HG02642 (cell line): Measurements from ENCODE around the gene EML4.
"Not testable (repeated sequence)": the region's sequence is repeated elsewhere in the genome, so short reads cannot be mapped to it uniquely, and the experiment has no call there.

ENCODE experiments used
- ATAC-seq: cut with Tn5 transposase; IDR thresholded peaks from one replicate; pipeline ENCODE4 v1.9.1; 2021; ENCODE audit warnings: mild to moderate bottlenecking; ENCODE audit not compliant: unreplicated experiment, poor library complexity

The EML4 gene

DNA sequence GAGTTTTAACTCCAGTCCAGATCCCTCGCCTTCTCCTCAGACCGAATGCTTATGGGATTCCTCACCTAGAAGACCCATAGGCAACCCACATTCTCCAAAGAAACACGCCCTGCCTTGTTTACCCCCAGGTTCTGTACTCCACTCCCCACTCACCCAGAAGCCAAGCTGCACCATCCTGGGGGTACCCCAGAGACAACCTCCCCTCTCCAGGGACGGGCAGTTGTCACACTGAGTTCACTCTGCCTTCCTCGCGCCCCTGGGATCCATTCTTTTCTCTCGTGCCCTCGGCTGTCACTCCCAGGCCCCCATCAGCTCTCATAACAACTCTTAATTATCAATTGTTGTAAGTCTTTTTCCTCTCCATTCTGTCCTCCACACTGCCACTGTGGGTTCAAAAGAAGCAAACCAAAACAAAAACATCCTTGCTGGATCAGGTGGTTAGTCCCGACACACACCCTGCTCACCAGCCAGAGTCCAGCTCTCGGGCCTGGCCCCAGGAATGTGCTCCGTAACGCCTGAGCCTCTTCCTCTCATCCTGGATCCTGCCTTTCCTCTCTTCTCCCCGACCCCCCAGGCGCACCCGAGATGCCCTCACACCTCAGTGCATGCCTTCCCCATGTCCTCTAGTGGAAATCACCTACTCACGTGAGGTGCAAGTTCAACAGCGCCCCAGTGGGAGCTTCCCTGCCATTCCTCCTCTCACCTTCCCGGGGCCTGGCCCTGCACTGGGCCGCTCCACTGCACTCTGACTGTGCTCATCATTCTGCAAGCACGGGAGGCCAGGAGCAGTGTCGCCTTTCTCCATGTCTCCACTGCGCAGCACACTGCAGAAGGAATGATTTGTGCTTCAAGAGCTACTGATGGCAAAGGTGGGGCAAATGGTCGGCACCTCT lies 171.1 kb downstream of the EML4 start:
- ATAC-seq, result no peak

DNA sequence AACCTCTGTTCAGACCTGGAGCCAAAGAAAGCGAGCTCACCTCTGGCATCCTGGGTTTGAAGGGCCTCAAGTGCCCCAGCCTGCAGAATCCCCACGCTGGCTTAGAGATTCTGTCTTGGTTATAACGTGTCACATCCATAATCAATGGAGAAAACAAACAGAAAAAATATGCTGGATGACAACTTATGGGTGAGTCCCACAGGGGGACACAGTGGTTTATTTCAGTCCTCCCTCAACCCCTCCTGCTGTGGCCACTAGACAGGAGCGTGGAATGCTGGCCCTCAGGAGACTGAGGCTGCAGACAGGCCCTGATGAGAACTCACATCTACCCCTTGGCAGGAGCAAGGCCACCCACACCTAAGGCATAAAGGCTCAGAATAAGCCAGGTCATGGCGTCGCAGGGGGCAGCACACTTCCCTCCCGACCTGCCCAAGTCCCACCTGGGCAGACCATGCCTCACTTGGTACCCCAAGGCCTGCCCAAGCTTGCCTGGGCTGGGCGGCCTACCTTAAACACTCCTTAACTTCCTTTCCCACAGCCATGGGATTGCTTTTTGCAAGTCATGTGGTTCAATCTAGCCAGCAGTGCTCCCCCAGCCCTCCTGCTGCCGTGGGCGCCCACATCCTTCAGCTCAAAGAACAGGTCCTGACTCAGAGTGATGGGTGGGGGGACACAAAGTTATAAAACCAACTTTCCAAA lies 171.9 kb downstream of the EML4 start:
- no peak for ATAC-seq

DNA sequence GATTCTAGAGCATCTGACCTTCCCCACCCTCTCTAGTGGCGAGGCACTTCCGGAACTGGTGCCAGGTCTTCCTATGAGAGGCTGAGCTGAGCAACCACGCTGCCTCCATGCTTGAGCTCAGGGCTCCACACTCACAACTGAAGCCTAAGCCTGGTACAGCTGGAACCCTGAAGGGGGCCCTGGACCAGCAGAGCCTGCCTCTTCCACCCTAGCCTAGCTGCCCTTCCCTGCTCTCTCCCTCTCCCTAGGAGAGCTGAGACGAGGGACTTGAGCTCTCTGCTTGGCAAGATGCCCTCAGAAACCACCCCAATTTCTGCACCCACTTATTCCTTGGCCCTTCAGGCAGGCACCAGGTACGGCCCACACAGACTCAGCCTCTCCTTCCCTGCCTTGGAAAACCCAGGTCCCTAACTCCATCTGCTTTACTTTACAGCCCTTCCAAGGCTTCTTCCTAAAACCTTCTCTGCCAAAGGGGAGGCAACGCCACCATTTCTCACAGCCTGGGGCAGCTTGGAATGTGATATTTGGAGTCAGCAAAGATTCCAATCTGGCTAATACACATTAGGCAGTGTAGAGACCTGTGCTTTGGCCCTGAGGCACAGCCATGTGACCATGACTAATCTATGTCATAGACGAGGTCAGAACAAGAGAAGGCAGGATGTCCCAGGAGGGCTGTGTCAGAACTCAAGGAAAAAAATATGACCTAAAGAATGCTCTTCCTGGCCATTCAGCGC lies 173.1 kb downstream of the EML4 start:
- ATAC-seq, result peak; percentile 58

DNA sequence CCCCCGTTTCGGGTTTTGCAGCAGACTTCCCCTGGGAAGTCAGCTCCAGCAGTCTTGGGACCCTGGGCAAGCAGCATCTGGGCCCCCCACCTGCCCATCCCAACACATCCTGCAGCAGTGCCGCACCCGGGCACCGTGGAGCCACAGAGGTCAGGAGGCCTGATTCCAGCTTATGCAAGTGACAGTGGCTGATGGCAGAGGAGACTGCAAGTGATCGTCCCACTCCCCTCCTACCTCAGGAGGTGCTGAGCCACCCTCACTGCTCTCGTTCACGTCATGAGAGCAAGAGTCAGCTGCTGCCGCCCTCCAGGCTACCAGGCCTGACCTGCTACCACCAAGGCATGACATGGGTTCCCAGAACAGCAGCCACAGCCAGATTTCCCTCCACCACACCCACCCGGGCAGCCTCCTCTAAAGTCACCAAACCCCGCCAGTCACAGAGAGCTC lies 173.7 kb downstream of the EML4 start:
- peak; percentile 19 for ATAC-seq

DNA sequence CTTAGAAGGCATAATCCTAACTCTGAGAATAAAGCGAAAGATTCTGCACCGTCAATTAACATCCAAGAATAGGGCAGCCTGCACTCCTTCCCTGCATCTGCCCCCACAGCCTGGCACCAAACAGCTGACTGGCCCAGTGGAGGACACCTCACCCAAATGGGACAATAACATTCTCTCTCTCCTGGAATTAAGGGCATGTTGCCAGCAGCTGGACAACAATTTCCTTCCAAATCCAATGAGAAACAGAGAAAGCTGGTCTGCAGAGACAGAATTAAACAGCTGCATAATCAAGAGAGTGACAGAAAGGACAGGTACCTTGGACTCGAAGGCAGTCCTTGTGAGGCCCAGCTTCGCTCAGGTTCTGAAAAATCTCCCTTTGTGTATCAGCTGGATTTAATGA lies 176.8 kb downstream of the EML4 start:
- no peak for ATAC-seq

DNA sequence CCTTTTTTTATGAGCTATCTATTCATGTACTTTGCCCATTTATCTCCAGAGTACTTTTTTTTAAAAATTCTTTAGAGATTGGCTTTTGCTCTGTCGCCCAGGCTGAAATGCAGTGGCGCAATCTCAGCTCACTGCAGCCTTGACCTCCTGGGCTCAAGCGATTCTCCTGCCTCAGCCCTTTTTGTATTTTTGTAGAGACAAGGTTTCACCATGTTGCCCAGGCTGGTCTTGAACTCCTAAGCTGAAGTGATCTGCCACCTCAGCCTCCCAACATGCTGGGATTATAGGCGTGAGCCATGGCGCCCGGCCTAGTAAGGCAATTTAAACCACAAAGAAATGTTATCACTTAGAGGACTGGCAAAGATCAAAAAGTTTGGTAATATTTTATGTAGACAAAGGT lies 177.7 kb downstream of the EML4 start:
- not testable (repeated sequence) for ATAC-seq

DNA sequence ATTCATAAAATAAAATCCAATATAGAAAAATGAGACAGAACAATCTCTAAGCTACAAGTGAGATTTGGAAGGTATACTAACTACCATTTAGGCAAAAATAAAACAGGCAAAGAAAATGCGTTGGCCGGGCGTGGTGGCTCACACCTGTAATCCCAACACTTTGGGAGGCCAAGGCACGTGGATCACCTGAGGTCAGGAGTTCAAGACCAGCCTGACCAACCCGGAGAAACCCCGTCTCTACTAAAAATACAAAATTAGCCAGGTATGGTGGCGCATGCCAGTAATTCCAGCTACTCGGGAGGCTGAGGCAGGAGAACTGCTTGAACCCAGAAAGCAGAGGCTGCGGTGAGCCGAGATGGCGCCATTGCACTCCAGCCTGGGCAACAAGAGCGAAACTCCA lies 178.4 kb downstream of the EML4 start:
- ATAC-seq, result not testable (repeated sequence)

DNA sequence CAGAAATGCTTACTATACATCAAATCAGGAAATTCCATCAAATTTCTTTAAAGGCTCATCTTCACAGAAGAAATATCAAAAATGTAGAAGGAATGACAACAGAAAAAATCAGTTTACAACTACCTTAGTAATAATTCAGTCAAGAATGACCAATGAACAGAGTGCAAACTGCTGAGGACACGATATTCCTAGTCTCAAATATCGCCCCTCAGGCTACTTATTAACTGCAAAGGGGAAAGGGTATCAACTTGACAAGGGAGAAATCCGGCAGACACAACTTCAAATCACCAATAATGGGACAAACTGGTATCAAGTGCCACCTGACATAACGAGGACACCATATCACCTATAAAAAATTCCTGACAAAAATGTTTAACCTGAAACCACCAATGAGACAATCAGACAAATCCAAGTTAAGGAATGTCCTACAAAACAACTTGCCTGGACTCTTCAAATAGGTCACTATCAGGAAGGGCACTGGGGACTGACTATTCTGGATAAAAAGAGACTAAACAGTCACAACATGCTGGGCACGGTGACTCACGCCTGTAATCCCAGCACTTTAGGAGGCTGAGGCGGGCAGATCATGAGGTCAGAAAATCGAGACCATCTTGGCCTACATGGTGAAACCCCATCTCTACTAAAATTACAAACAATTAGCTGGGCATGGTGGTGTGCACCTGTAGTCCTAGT lies 179.1 kb downstream of the EML4 start:
- no peak for ATAC-seq

DNA sequence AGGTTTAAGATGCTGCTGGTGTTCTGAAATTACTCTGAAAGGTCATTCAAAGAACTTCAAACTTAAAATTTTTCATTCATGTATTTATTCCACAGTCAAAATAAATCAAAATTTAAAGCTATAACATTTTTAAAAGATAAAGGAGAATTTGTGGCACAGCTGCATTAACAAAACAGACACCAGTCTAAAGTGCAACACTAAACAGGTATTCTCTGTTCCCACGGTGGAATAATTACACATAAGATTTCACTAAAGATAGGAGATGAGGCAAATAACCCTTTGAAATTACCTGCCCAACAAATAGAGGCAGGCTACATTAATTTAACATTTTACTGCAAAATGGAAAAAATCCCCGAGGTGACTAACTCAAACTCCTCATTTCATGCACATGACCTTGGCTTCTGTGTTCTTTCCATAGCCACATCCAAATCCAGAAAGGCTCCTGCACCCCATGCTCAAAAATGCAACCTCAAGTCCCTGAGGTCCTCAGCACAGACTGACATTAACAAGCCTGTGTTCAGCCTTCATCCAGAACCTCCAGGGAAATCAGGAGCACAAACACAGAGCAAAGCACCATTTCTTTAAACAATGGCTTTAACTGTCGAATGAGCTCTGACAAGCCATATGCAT lies 181.4 kb downstream of the EML4 start:
- ATAC-seq, result no peak

DNA sequence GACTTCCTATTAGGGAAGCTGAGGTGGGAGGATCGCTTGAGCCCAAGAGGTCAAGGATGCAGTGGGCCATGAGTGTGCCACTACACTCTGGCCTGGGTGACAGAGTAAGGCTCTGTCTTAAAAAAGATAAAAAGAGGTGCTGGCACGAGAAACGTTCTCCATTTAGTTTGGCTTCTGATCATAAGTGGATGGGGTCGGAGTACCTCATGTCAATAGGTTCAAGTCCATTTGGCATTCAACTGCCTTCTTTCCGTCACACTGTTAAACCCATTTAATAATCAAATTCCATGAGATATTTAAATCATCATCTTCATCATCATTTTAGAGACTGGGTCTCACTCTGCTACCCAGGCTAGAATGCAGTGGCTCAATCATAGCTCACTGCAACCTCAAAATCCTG lies 182.7 kb downstream of the EML4 start:
- no peak for ATAC-seq

DNA sequence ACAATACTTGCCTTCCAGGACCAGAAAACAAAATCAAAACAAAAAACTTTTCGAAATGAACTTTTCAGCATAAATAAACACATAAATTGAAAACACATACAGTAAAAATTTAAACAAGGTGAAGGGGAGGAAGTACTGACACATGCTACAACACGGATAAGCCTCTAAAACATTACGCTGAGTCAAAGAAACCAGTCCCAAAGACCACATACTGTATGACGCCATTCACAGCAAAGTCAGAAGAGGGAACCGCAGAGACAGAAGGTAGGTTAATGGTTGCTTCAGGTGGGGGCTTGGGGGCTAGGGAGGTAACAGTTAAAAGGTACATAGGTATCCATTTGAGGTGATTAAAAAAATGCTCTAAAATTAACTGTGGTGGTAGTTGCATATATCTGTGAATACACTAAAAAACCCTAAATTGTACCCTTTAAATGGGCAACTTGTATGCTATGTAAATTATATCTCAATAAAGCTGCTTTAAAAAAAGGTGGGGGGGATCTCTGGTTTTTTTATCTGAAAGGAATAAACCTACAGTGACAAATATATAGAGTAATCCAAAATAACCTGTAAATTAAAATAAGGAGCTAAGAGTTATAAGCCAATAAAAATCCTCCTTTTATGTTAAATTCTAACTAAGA lies 184.8 kb downstream of the EML4 start:
- no peak for ATAC-seq

DNA sequence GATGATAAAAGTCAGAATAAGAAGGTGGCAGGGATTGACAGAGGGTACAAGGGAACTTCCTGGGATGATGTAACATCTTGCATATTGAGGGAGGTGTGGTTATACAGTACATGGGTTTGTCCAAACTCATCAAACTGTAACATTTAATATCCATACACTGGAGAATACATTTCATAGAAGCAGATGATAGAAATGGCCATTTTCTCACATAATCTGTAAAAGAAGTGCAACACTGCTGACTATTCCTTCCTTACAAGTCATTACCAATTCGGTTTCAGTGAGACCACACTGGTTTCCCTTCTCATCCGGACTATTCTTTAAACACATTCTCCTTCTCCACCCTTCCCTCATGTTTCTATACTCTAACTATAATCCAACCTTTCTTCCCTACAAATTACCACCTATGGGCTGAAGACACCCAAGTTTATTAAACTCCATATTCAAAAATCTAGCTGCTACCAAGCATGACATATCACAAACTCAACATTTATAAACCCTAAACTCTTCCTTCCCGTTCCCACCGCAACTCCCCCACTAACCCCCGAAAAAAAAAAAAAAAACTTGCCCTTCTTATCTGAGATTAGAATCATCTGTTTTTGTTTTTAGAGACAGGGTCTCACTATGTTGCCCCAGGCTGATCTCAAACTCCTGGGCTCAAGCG lies 190.3 kb downstream of the EML4 start:
- ATAC-seq, result no peak

DNA sequence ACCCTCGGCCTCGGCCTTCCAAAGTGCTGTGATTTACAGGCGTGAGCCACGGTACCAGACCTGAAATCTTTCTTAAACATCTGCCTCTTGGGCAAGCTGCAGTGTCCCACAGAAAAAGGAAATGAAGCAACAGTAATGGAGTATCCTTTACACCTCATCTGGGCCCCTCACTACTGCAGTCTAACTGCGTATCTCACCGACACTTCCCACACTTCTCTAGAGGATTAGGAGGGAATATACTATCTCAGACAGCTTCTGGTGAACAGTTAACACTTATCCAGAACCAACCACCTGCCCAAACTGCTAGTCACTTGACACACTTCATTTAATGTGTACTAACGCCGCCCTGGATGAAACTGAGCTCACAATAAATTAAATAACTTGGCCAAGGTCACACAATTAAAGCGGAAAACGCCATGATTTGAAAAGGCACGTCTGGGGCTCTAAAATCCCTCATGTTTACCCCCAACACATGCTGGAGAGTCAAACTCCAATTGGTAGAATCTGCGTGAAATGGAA lies 190.9 kb downstream of the EML4 start:
- ATAC-seq, result no peak

DNA sequence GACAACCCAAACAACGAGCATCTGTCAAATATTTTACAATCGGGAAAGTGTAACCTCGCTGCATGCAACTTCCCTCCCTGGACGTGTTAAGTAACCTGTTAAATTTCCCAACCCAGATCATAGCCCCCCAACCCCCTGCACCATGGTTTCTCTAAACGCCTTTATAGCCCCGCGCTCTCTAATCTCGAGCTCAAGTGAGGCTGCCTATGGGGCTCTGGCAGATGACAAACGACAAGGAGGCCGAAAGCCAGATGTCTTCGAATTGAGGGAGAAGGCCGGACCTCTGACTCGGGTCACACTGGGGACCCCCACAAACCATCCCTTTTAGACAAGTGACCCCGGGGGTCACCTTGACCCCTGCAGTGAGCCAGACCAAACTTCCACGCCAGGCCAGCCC lies 191.3 kb downstream of the EML4 start:
- no peak for ATAC-seq

DNA sequence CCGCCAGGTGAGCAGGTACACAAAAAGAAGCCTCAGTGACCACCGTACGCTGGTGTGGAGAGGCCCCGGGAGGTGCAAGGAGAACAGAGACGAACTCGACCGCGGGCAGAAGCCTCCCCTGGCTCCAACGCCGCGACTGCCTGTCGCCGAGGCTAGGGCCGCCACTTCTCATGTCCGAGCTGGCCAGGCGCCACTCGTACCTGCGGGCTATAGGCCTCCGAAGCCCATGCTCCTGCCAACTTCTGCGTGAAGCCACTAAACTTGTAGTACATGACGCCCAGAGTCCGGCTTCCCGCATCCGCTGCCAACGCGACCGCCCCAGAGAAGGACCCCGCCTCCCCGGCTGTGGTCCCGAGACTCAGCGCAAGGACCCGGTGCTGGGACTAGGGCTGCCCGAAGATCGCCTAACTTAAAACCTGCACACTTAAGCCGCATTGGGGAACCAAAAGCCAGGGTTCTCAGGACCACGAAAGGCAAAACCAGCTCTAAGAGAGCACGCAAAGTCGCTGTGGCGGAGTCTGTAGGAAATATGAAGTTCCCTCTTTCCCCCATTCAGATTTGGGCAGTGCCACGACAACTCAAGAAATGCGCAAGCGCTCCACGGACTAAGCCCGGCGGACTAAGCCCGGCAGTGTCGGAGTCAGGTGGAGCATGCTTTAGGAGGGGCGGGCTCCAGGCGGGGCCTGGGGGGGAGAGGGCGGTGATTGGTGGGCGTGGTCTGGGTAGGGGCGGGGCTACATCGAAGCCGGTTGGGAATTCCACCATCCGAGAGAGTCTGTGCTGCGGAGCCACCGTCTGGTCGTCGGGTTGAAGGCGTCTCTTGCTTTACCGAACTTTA lies 192.0 kb downstream of the EML4 start, which contains the start of gene COX7A2L:
Gene COX7A2L, minus strand, starts transcription at position 328 of the 838 bp plus-strand sequence. Its CDS starts 56 bp downstream, at position 272.
- ATAC-seq, result peak; percentile 93

DNA sequence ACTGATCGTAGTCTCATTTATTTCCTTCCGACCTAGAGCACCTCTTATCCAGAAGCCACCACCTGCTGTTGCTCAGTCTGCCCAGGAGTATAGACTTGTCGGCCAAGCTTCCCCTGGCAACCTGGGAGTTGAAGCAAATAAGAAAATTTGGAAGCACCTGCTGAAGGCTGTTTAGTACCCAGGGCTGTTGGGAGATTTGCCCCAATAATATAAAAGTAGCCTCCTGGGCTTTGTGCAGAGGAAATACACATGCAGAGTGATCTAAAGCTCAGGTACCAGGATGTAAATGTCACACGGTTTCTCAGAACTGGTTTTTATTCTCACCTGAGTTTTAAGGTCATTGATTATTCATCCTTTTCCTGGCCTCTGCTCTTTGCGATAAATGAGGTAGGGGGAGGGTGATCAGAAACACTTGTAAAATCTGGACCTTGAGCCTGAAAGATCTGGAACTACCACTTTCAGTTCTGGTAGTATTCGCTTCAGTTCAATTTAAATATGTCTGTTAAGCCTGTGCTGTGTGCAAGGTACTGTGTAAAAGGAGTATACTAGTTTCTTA lies 192.7 kb downstream of the EML4 start:
- no peak for ATAC-seq

DNA sequence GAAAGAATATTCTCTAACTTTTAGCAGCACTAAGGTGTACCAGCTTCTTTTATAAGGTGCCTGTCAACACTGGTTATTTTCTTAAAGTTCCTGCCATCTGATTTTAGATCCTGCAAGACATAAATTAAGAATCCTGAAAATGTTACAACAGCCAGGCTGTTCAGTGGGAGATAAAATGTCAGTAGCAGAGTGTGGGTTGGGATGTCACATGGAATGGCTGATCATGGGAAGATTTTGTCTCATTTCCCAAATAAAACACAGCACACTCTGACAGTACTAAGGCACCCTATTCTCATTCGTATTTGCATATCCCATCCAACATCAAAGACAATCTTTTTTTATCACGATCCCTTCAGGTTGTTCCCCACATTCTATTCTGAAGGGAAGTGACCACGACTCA lies 194.3 kb downstream of the EML4 start:
- no peak for ATAC-seq
